Measurements from ENCODE around the gene DYNLT5. TPM values are rescaled to one million over a fixed set of nuclear protein-coding genes. Genes with fewer than 3 reads are reported as not detected.
"Not testable (repeated sequence)": the region's sequence is repeated elsewhere in the genome, so short reads cannot be mapped to it uniquely, and the experiment has no call there.

DYNLT5 gene
- total RNA-seq, 2 donors from 2014 or later = 0.72 TPM; not detected in 1

- no peak overlapping the region for H3K9ac ChIP-seq (ENCODE audit: low read depth in 2 of 2, low read length in 2 of 2)
- H3K27ac ChIP-seq = no peak overlapping the region
- no peaks in the 10 kb centered on the region for H3K4me1 ChIP-seq
- H3K27me3 ChIP-seq = no peaks in the 10 kb centered on the region
- H3K4me3 ChIP-seq = no peak overlapping the region
- H3K9me3 ChIP-seq = no peaks in the 10 kb centered on the region
- intact Hi-C loops (cut with DNase I) = no loop called here
- DNase-seq = no peak
- no peak for TF ChIP-seq CTCF (IDR thresholded peaks at IDR 0.05)
- H3K36me3 ChIP-seq = no peaks in the 10 kb centered on the region
Measured at GRCh38 chr1:66730462-66730861, 21.8 kb upstream of the DYNLT5 start.

GRCh38 chr1:66731170-66731865 lies 20.9 kb upstream of the DYNLT5 start:
- Histone ChIP-seq H3K27ac (no peak overlapping the region), H3K4me3 (no peak overlapping the region), H3K4me1 (no peaks in the 10 kb centered on the region), H3K36me3 (no peaks in the 10 kb centered on the region), H3K27me3 (no peaks in the 10 kb centered on the region), H3K9ac (ENCODE audit: low read depth in 2 of 2, low read length in 2 of 2) (no peak overlapping the region), H3K9me3 (no peaks in the 10 kb centered on the region)
- TF ChIP-seq CTCF (IDR thresholded peaks at IDR 0.05) = no peak
- intact Hi-C loops (cut with DNase I) = no loop called here
- no peak for DNase-seq

GRCh38 chr1:66732407-66733166 lies 19.7 kb upstream of the DYNLT5 start:
- H3K27ac ChIP-seq = no peak overlapping the region
- no peak overlapping the region for H3K4me3 ChIP-seq
- no peaks in the 10 kb centered on the region for H3K9me3 ChIP-seq
- no peaks in the 10 kb centered on the region for H3K4me1 ChIP-seq
- intact Hi-C loops (cut with DNase I) = no loop called here
- no peak overlapping the region for H3K9ac ChIP-seq (ENCODE audit: low read depth in 2 of 2, low read length in 2 of 2)
- TF ChIP-seq CTCF (IDR thresholded peaks at IDR 0.05) = no peak
- no peaks in the 10 kb centered on the region for H3K36me3 ChIP-seq
- no peaks in the 10 kb centered on the region for H3K27me3 ChIP-seq
- DNase-seq = no peak

DNA sequence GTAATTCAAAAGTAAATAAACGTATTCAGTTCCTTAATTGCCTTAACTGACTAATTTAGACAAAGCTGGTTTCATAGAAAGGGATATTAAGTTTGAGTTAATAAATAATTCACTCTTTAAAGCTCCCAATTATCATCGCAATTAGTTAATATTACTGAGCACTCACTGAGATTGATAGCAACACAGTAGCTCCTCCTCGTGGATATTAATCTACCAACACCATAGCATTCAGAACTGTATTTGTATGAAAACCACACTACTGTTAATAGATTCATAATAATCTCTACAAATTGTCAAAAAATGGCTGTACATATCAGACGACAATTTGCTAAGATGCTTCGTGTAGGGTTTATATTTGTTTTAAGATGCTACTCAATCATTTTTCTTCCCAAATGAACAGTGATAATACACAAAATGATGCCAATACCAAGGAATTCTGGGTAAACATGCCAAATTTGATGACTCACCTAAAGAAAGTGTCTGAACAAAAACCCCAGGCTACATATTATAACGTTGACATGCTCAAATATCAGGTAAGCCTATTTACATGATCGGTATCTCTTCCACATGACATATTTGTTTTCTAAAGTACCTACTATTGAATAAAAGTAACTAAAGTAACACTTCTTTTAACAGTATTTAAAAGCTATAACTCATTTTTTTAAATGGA lies 18.8 kb upstream of the DYNLT5 start:
- DNase-seq = no peak
- TF ChIP-seq CTCF (IDR thresholded peaks at IDR 0.05) = no peak
- Histone ChIP-seq H3K27ac (no peak overlapping the region), H3K9ac (ENCODE audit: low read depth in 2 of 2, low read length in 2 of 2) (no peak overlapping the region), H3K27me3 (no peaks in the 10 kb centered on the region), H3K36me3 (no peaks in the 10 kb centered on the region), H3K9me3 (no peaks in the 10 kb centered on the region), H3K4me1 (no peaks in the 10 kb centered on the region), H3K4me3 (no peak overlapping the region)
- intact Hi-C loops (cut with DNase I) = no loop called here

DNA sequence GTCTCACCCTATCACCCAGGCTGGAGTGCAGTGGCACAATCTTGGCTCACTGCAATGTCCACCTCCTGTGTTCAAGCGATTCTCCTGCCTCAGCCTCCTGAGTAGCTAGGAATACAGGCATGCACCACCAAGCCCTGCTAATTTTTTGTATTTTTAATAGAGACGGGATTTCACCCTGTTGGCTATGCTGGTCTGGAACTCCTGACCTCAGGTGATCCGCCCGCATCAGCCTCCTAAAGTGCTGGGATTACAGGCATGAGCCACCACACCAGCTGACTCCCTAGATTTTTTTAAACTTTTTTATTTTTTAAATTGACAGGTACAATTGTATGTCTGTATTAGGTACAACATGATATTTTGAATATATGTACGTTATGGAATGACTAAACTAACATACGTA lies 17.7 kb upstream of the DYNLT5 start:
- H3K9ac ChIP-seq (ENCODE audit: low read depth in 2 of 2, low read length in 2 of 2); DNase-seq; H3K27ac ChIP-seq; H3K4me3 ChIP-seq; H3K27me3 ChIP-seq; H3K4me1 ChIP-seq; intact Hi-C loops (cut with DNase I); H3K9me3 ChIP-seq; H3K36me3 ChIP-seq: not testable (repeated sequence)
